ENCODE results near the gene NET1. TPM values are rescaled to one million over a fixed set of nuclear protein-coding genes. Genes with fewer than 3 reads are reported as not detected.

The NET1 gene
- total and polyA plus RNA-seq, 7 experiments from 2014 or later: 31.6 to 61.6 (median 47.9) TPM

DNA sequence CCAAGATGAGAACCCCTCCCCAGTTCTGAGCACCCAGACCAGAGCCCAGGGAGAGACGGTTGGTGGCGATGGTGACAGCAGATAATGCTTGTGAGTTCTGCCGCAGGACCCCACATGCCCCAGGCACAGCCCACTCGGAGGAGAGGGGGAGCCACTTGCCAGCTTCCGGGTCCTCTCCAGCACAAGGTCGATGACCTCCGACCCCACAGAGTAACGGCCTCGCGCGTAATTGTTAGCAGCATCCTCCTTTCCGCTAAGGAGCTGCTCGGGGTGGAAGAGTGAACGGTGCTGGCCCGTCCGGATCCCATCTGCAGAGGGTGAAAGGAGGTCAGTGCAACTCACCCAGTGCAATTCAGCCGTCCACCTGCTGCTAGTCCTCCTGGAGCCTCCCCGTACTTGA is 17.2 kb upstream of the NET1 start:
- H3K36me3 ChIP-seq (ENCODE audit: control insufficient read depth in 2 of 3, insufficient read depth in 3 of 3, low read length in 3 of 3): no peaks in the 10 kb centered on the region
- Mint-ChIP-seq H3K9me3 (peaks cover 0 to 29% (median 18%) of the 10 kb centered on the region in 11 donors), H3K36me3 (peaks cover 0 to 9% (median 0%) of the 10 kb centered on the region in 5 donors), H3K27me3 (peaks cover 12 to 31% (median 12%) of the 10 kb centered on the region in 5 donors), H3K4me3 (no peak overlapping the region), H3K4me1 (no peaks in the 10 kb centered on the region), H3K27ac (no peak overlapping the region)
- H3K27ac ChIP-seq (ENCODE audit: low read depth, low read length): no peak overlapping the region
- DNase-seq (no peak), ATAC-seq (no peak)
- ChIA-PET CTCF (no interaction called here), POLR2A (interaction anchor here (0.6 kb wide), 1 partner anchor 625 kb away, joined by 3 read pairs; no protein-coding TSS in a partner anchor)
- no peak overlapping the region for H3K4me3 ChIP-seq (ENCODE audit: low read length)
- no peaks in the 10 kb centered on the region for H3K27me3 ChIP-seq (ENCODE audit: control insufficient read depth in 2 of 2, insufficient read depth in 2 of 2, low read length in 2 of 2)
- no peaks in the 10 kb centered on the region for H3K4me1 ChIP-seq (ENCODE audit: control insufficient read depth in 2 of 2, insufficient read depth in 2 of 2, low read length in 2 of 2)
- intact Hi-C loops (cut with micrococcal nuclease): no loop called here
- H3K9me3 ChIP-seq (ENCODE audit: control insufficient read depth in 2 of 3, low read length in 3 of 3): peaks cover 0 to 11% (median 0%) of the 10 kb centered on the region in 3 experiments

DNA sequence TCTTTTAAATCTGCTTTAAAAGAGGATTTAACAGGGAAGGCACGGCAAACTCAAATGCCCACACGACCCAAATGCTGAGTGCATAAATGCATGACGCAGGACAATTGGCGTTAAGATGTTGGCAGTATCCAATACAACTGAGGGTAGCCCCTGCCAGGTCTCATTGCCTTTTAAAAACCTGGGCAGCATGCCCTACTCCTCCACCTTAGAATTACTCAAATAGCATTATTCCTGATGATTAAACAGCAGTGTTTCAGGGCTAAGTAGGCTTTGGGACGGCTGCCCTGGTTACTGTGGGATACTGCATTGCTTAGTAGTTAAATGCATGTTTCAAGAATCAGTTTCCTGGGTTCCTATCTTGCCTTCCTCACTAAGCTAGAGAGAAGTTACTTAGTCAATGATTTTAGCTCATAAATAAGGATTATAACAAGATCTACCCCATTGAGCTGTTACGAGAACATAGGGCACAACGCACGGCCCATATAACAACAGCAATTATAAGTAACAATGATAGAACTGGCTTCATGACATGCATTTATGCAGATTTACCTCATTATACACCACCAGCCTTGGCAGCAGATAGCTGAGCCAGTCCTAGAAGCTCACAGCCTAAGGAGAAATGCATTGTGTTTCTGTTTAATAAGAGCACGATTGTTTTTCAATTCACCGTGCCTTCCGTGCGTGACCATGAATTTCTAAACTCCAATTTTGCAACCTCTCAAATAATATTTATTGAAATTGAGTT is 15.6 kb upstream of the NET1 start:
- Histone ChIP-seq H3K9me3 (ENCODE audit: control insufficient read depth in 2 of 3, low read length in 3 of 3) (no peaks in the 10 kb centered on the region), H3K27ac (ENCODE audit: low read depth, low read length) (no peak overlapping the region), H3K4me1 (ENCODE audit: control insufficient read depth in 2 of 2, insufficient read depth in 2 of 2, low read length in 2 of 2) (no peaks in the 10 kb centered on the region), H3K36me3 (ENCODE audit: control insufficient read depth in 2 of 3, insufficient read depth in 3 of 3, low read length in 3 of 3) (no peaks in the 10 kb centered on the region), H3K27me3 (ENCODE audit: control insufficient read depth in 2 of 2, insufficient read depth in 2 of 2, low read length in 2 of 2) (no peaks in the 10 kb centered on the region), H3K4me3 (ENCODE audit: low read length) (no peak overlapping the region)
- Mint-ChIP-seq H3K27me3 (peaks cover 12 to 25% (median 15%) of the 10 kb centered on the region in 5 donors), H3K9me3 (peaks cover 0 to 14% (median 5%) of the 10 kb centered on the region in 11 donors), H3K4me1 (no peaks in the 10 kb centered on the region), H3K36me3 (no peaks in the 10 kb centered on the region), H3K4me3 (no peak overlapping the region), H3K27ac (no peak overlapping the region)
- intact Hi-C loops (cut with micrococcal nuclease): no loop called here
- CTCF ChIA-PET: interaction anchor here (0.5 kb wide), 1 partner anchor 31 kb away, joined by 3 read pairs; no protein-coding TSS in a partner anchor
- DNase-seq (no peak), ATAC-seq (no peak)
- POLR2A ChIA-PET: no interaction called here

DNA sequence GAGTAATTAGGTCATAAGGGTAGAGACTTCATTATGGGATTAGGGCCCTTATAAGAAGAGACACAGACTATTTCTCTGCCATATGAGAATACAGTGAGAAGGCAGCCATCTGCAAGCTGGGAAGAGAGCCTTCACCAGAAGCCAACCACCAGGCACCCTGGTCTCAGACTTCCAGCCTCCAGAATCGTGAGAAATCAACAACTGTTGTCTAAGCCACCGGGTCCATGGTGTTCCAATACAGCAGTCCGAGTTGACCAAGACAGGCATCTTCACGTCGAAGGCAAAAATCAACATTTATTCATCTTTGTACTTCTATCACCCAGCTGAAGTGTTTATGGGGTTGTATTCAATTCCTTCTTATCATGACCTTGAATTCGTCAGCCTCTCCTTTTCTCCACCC is 13.0 kb upstream of the NET1 start:
- H3K4me1 Mint-ChIP-seq: no peaks in the 10 kb centered on the region
- H3K27me3 ChIP-seq (ENCODE audit: control insufficient read depth in 2 of 2, insufficient read depth in 2 of 2, low read length in 2 of 2): no peaks in the 10 kb centered on the region
- H3K36me3 ChIP-seq (ENCODE audit: control insufficient read depth in 2 of 3, insufficient read depth in 3 of 3, low read length in 3 of 3): no peaks in the 10 kb centered on the region
- H3K36me3 Mint-ChIP-seq: no peaks in the 10 kb centered on the region
- H3K4me3 ChIP-seq (ENCODE audit: low read length): no peak overlapping the region
- H3K27me3 Mint-ChIP-seq: peaks cover 7 to 34% (median 12%) of the 10 kb centered on the region in 5 donors
- H3K4me3 Mint-ChIP-seq: no peak overlapping the region
- no peaks in the 10 kb centered on the region for H3K9me3 Mint-ChIP-seq
- intact Hi-C loops (cut with micrococcal nuclease): no loop called here
- H3K9me3 ChIP-seq (ENCODE audit: control insufficient read depth in 2 of 3, low read length in 3 of 3): no peaks in the 10 kb centered on the region
- no peak overlapping the region for H3K27ac Mint-ChIP-seq
- no peak for DNase-seq
- H3K27ac ChIP-seq (ENCODE audit: low read depth, low read length): no peak overlapping the region
- ChIA-PET POLR2A (no interaction called here), CTCF (no interaction called here)
- no peak for ATAC-seq
- no peaks in the 10 kb centered on the region for H3K4me1 ChIP-seq (ENCODE audit: control insufficient read depth in 2 of 2, insufficient read depth in 2 of 2, low read length in 2 of 2)

DNA sequence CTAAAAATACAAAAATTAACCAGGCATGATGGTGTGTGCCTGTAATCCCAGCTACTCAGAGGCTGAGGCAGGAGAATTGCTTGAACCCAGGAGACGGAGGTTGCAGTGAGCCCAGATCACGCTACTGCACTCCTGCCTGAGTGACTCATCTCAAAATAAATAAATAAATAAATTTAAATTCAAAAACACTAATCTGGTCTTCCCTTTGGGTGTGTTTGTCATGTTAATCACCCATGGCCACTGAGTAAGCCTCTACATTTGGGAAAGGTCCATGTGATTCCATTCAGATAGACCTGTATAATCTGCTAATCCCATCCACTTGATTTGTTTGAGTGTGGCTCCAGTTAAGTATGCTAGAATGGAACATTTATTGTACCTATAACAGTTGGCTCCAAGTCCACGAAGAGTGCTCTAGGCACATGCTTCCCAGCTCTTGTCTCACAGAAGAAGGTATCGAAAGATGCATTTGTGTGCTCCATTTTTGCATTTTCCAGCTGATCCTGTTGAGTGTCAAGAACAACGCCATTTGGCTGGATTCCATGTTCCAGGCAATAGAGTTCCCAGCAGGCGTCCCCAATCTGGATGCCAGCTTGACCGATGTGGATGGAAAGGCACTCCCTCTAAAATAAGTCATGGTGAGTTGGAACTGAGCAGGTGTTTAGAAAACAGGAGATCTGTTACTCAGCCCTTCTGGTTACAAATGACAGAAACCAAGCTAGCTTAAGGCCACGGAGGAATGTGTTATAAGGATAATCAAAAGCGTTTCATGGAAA is 11.7 kb upstream of the NET1 start:
- H3K27ac ChIP-seq (ENCODE audit: low read depth, low read length): no peak overlapping the region
- ATAC-seq: no peak
- H3K27me3 Mint-ChIP-seq: peaks cover 7 to 37% (median 10%) of the 10 kb centered on the region in 5 donors
- H3K4me1 Mint-ChIP-seq: no peaks in the 10 kb centered on the region
- no peaks in the 10 kb centered on the region for H3K36me3 Mint-ChIP-seq
- ChIA-PET POLR2A (no interaction called here), CTCF (no interaction called here)
- no peaks in the 10 kb centered on the region for H3K9me3 ChIP-seq (ENCODE audit: control insufficient read depth in 2 of 3, low read length in 3 of 3)
- H3K27ac Mint-ChIP-seq: no peak overlapping the region
- H3K9me3 Mint-ChIP-seq: no peaks in the 10 kb centered on the region
- intact Hi-C loops (cut with micrococcal nuclease): no loop called here
- no peaks in the 10 kb centered on the region for H3K27me3 ChIP-seq (ENCODE audit: control insufficient read depth in 2 of 2, insufficient read depth in 2 of 2, low read length in 2 of 2)
- H3K4me3 ChIP-seq (ENCODE audit: low read length): no peak overlapping the region
- no peak for DNase-seq
- H3K4me3 Mint-ChIP-seq: no peak overlapping the region
- H3K4me1 ChIP-seq (ENCODE audit: control insufficient read depth in 2 of 2, insufficient read depth in 2 of 2, low read length in 2 of 2): no peaks in the 10 kb centered on the region
- H3K36me3 ChIP-seq (ENCODE audit: control insufficient read depth in 2 of 3, insufficient read depth in 3 of 3, low read length in 3 of 3): no peaks in the 10 kb centered on the region

DNA sequence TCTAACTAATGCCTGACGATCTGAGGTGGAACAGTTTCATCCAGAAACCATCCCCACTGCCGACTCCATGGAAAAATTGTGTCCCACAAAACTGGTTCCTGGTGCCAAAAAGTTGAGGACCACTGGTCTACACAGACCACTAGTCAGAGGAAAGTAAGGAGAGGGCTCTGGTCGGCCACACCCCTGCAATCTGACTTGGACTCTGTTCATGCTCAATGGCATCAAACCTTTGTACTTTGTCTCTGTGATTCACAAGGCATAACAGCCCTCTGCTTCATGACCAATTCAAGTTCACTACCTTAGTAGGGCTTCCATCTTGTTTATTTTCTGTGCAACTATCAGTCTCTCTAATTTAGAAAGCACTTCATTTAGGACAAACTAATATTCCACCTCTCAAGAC is 9.6 kb upstream of the NET1 start:
- H3K9me3 ChIP-seq (ENCODE audit: control insufficient read depth in 2 of 3, low read length in 3 of 3): no peaks in the 10 kb centered on the region
- POLR2A ChIA-PET: no interaction called here
- no peak overlapping the region for H3K27ac ChIP-seq (ENCODE audit: low read depth, low read length)
- ATAC-seq: no peak
- intact Hi-C loops (cut with micrococcal nuclease): no loop called here
- no peak overlapping the region for H3K4me3 Mint-ChIP-seq
- H3K36me3 ChIP-seq (ENCODE audit: control insufficient read depth in 2 of 3, insufficient read depth in 3 of 3, low read length in 3 of 3): no peaks in the 10 kb centered on the region
- no peak overlapping the region for H3K4me3 ChIP-seq (ENCODE audit: low read length)
- no peaks in the 10 kb centered on the region for H3K27me3 ChIP-seq (ENCODE audit: control insufficient read depth in 2 of 2, insufficient read depth in 2 of 2, low read length in 2 of 2)
- peaks cover 1 to 38% (median 7%) of the 10 kb centered on the region in 5 donors for H3K27me3 Mint-ChIP-seq
- CTCF ChIA-PET: no interaction called here
- no peak overlapping the region for H3K27ac Mint-ChIP-seq
- peaks cover 0 to under 1% (median 0%) of the 10 kb centered on the region in 11 donors for H3K9me3 Mint-ChIP-seq
- H3K4me1 ChIP-seq (ENCODE audit: control insufficient read depth in 2 of 2, insufficient read depth in 2 of 2, low read length in 2 of 2): no peaks in the 10 kb centered on the region
- H3K4me1 Mint-ChIP-seq: no peaks in the 10 kb centered on the region
- no peak for DNase-seq
- no peaks in the 10 kb centered on the region for H3K36me3 Mint-ChIP-seq

DNA sequence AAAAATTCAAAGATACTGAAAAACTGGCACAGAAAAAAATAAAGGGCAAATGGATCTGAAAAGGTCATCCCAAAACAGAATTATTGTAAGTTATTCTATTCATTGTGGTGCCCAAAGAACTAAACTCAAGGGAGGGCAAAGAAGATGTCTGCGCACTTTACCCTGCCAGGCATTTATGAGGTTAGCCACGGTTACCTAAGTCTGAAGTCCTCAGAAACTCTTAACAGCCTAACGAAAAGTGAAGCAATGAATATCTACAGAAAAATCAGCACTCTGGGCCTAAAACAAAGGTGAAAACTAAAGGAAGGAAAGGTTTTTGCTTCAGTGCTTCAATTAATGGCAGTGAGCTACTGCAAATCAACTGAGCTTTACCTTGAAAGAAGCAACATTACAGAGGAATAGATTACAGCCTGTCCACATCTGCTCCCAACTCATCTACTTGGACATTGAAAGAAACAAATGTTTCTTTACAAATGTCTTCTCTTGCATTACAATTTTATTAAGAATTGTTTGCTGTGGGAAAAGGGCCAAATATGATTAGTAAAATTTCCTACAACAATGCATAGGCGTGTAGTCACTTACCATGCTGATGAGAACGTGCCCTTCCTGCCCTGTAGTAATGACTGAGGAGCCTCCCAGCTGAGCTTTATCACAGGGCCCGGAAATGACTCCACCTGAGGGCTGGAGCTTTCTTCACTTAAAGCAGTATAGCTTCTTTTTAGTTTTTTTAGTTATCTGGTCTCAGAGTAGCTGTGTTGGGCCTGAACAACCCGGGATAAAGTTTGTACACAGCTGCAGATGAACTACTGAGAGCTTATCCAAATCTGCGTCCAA is 7.9 kb upstream of the NET1 start, which contains the start of gene TUBAL3:
TUBAL3 (minus strand) TSS at position 621 of the 834 bp plus-strand sequence; CDS start at position 585, 36 bp downstream.
- Histone ChIP-seq H3K36me3 (ENCODE audit: control insufficient read depth in 2 of 3, insufficient read depth in 3 of 3, low read length in 3 of 3) (no peaks in the 10 kb centered on the region), H3K9me3 (ENCODE audit: control insufficient read depth in 2 of 3, low read length in 3 of 3) (no peaks in the 10 kb centered on the region), H3K4me3 (ENCODE audit: low read length) (no peak within 1 kb of the TSS), H3K27ac (ENCODE audit: low read depth, low read length) (no peak within 1 kb of the TSS), H3K4me1 (ENCODE audit: control insufficient read depth in 2 of 2, insufficient read depth in 2 of 2, low read length in 2 of 2) (no peaks in the 10 kb centered on the region), H3K27me3 (ENCODE audit: control insufficient read depth in 2 of 2, insufficient read depth in 2 of 2, low read length in 2 of 2) (no peaks in the 10 kb centered on the region)
- ATAC-seq: no peak
- Mint-ChIP-seq H3K27ac (no peak within 1 kb of the TSS), H3K9me3 (peaks cover 0 to 6% (median 0%) of the 10 kb centered on the region in 11 donors), H3K4me3 (no peak within 1 kb of the TSS), H3K36me3 (peaks cover 0 to 3% (median 0%) of the 10 kb centered on the region in 5 donors), H3K4me1 (no peaks in the 10 kb centered on the region), H3K27me3 (peaks cover 0 to 47% (median 7%) of the 10 kb centered on the region in 5 donors)
- no peak for DNase-seq
- ChIA-PET POLR2A (no interaction called here), CTCF (no interaction called here)
- intact Hi-C loops (cut with micrococcal nuclease): no loop called here
